Hepatic stellate cell (primary cell): Measurements from ENCODE around the gene FRY.
"Not testable (repeated sequence)": the region's sequence is repeated elsewhere in the genome, so short reads cannot be mapped to it uniquely, and the experiment has no call there.

Source experiments
- DNase-seq: peaks from one replicate; pipeline ENCODE4 v3.0.0; 2011; ENCODE audit warnings: low spot score

The FRY gene

GRCh38 chr13:32031025-32031814 lies at the start of gene FRY:
FRY (plus strand) TSS chr13:32031774; CDS start chr13:32031796, 22 bp downstream.
- peak; percentile 60 for DNase-seq

DNA sequence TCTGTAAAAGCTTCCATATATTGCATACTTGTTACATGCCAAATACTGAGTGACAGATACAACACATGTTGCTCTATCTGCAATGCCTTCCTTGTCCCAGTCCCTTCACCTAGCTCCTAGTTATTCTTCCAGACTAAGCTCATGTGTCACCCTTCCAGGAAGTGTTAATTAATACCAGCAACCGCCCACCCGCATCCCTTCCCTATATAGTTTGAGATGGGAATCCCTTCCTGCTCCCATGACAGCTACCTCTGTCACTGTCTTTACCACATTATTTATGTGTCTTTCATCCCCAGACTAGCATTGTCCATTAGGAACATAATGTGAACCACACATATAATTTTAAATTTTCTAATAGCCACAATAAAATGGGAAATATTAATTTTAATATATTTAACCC lies 49.5 kb upstream of the FRY start:
- DNase-seq = no peak

DNA sequence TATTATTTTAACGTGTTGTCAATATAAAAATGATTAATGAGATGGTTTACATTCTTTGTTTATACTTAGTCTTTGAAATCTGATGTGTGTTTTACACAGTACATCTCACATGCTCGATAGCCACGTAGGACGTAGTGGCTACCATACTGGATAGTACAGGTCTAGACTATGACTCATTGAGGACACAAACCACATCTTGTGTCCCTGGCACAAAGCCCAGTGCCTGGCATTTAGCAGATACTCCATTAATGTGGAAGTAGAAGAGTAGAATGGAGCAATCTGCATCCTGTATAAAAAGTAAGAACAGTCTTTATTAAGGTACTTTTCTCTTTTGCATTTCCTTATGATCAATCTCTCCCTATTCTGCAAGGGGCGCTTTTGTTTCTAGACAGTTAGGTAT lies 49.0 kb upstream of the FRY start:
- DNase-seq = peak; percentile 66

- not testable (repeated sequence) for DNase-seq
These were observed 47.9 kb upstream of the FRY start for GRCh38 chr13:31983696-31984095.

- not testable (repeated sequence) for DNase-seq
These were observed 47.2 kb upstream of the FRY start for GRCh38 chr13:31984388-31984787.

GRCh38 chr13:31986676-31987470 lies 44.7 kb upstream of the FRY start:
- DNase-seq = no peak

DNA sequence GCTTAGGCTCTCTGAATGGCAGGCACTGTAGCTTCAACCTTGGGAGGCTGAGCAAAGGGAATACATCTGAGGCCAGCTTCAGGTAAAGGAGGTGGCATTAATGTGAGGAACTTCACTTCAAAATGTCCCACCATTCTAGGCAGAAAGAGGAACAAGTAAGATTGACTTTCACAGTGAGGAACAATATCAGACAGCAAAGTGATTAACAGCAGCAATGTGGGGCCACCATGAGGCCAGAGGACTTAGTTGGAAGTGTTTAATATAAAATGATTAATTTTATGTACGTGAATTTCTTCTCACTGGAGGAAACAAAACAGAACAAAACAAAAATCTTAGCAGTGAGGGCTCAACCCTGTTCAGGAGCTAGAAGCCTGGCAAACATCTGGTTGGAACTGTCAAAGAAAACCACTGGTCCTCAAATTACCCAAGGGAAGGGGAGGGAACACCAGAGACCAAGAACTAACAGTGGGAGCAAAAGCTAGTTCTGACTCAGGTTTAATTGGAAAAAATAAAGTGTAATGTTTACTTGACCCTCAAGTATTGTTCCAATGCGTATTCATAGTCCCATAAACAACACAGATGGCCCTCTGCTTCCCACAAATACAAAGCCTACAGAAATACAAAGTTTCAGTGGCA lies 43.9 kb upstream of the FRY start:
- no peak for DNase-seq

DNA sequence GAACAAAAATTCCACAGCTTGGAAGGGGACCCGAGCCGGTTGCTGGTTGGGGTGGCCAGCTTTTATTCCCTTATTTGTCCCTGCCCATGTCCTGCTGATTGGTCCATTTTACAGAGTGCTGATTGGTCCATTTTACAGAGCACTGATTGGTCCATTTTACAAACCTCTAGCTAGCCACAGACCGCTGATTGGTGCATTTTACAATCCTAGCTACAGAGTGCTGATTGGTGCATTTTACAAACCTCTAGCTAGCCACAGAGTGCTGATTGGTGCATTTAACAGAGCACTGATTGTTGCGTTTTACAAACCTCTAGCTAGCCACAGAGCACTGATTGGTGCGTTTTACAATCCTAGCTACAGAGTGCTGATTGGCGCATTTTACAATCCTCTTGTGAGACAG lies 37.2 kb upstream of the FRY start:
- not testable (repeated sequence) for DNase-seq

DNA sequence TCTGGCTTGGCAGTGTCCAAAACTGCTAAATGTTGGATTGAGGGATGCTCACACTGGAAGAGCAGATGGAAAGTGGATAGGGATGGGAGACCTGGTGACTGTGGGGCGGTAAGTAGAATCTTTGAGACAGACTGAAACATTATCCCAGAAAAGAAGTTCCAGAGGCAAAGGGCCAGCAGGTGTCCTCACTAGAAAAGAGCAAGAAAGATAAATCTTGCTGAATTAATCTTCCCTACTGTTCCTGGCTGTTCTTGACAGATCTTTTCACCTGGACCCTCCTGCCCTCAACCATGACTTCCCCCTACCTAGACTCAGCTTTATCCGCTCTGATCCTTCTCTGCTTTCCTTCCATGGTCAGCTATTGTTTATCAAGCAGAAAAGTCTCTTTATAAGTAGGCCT lies 35.0 kb upstream of the FRY start:
- DNase-seq = no peak

- no peak for DNase-seq
These were observed 33.9 kb upstream of the FRY start for GRCh38 chr13:31997641-31998040.

GRCh38 chr13:31998131-31998530 lies 33.4 kb upstream of the FRY start:
- no peak for DNase-seq

GRCh38 chr13:32000754-32001153 lies 30.8 kb upstream of the FRY start:
- not testable (repeated sequence) for DNase-seq

DNA sequence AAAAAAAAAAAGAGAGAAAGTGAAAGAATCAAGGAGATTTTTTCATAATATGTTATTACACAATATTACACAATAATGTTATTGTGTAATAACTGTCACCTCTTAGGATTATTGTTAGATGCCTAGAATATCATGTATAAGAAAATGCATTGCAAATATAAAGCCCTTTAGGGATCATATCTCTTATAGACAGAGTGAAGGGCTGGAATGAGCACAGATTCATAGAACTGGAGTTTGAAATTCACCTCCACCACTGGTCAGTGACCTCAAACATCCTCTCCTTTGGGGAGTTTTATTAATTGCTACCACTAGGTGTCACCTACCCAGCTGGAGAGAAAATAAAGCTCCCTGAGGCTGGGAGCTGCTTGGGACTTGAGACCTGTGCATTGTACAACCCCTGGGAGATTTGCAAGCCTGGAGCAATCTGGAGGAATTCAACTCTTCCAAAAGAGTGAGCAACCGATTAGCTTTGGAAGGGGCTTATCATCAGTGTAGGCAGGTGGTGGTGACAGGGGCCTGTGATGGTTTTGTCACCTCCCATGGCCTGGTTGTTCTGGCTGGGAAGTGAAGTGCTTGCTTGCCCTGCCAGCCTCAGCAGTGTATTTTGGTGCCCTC lies 30.3 kb upstream of the FRY start:
- DNase-seq = peak; percentile 54

GRCh38 chr13:32001769-32002168 lies 29.8 kb upstream of the FRY start:
- no peak for DNase-seq

DNA sequence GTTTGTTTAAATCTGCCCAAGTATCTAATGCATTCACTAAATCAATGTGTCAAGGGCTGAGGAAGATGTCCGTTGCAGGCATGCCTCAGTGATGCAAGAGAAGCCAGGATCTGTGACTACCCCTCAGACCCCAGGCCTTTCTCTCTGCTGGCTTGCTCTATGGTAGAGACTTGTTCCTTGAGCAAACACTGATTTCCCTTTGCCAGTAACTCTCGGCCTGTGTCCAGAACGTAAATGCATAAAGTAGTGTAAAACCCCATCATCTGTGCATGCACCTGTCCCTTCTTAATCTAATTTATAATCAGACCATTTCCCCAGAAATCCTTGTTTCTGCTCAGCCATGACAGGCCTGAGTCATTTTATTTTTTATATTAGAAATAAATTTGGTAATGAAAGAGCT lies 28.7 kb upstream of the FRY start:
- DNase-seq = no peak

- no peak for DNase-seq
These were observed 24.1 kb upstream of the FRY start for GRCh38 chr13:32007494-32007893.

DNA sequence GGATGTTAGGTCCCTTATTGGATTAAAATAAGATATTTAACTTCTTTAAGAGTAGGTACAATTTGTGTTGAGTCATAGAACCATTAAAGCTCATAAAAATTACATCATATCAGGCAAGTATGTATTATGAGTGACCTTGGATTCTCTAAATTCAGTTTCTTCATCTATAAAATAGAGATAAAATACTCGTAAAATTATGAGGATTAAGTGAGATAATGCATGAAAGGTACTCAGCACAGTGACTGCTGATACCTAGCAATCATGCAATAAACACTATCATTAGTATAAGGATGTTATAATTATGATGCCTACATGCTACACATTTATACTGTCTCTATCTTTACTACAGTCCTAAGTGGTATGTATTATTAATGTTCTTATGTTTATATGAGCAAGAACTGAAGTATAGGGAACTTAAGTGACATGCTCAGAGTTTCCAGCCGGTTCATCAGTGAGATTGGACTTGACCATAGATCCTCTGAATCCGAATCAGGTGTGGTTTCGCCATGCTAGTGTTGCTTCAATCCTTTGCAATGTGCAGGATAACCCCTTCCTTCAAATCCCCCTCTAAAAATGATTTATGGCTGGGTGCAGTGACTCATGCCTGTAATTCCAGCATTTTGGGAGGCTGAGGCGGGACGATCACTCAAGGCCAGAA lies 22.9 kb upstream of the FRY start:
- no peak for DNase-seq

GRCh38 chr13:32009362-32009761 lies 22.2 kb upstream of the FRY start:
- DNase-seq = no peak

- peak; percentile 24 for DNase-seq
These were observed 21.4 kb upstream of the FRY start for GRCh38 chr13:32010136-32010535.

- no peak for DNase-seq
These were observed 19.6 kb upstream of the FRY start for GRCh38 chr13:32011971-32012370.

DNA sequence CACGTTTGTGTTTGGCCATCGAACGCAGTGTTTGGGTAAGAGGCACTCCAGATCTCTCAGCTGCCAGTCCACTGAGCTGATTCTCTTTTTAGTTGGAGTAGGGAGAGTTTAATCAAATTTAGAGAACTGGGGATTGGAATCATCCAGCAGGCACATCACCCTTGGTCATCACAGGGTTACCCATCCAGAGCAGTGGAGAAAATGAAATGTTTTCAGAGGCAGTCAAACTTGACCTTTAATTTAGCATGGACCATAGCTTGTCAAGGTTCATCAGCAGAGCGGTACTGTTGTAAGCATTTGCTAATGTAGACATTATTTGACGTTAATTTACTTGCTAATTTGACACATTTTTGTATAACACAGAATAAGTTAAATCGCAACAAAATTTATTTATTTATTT lies 18.4 kb upstream of the FRY start:
- no peak for DNase-seq

DNA sequence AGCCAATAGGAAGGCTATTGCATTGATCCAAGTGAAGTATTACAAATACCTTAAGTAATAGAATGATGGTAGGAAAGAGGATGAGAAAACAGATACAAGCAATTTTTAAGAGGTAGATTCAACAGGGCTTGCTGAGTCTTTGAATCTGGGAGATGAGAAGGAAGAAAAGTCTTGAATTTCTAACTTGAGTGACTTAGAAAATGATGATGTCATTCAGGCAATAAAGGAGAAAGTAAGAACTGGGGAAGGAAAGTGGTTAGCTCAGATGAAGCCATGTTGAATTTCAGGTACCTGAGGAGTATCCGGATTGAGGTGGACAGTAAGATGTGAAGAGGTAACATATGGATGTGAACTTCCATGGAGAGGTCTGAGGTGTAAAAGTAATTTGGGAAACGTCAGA lies 15.5 kb upstream of the FRY start:
- DNase-seq = no peak
